SK-N-SH treated with all-trans-retinoic acid at 6 μM for 48 hours (cell line): ENCODE results near the gene SAMD13.

Experiments
- ATAC-seq: fragments of 200-7000 bp; cut with Tn5 transposase; 3 replicates; pipeline ENCODE4 v1.9.1; 2020; ENCODE audit warnings: mild to moderate bottlenecking, moderate library complexity
- BACH2 ChIP-seq: fragments of 250-450 bp; sonication (Bioruptor Pico); IDR thresholded peaks from 2 replicates; pipeline ENCODE4 v1.9.0; 2021; ENCODE audit warnings: mild to moderate bottlenecking, borderline replicate concordance
- ESRRG ChIP-seq: fragments of 250-450 bp; sonication (Bioruptor Pico); IDR thresholded peaks from 2 replicates; pipeline ENCODE4 v1.6.1; 2021; ENCODE audit warnings: mild to moderate bottlenecking
- GLIS3 ChIP-seq: fragments of 250-450 bp; sonication (Bioruptor Pico); IDR thresholded peaks from 2 replicates; pipeline ENCODE4 v1.5.0; 2020; ENCODE audit warnings: mild to moderate bottlenecking, moderate library complexity
- ISL1 ChIP-seq: fragments of 250-450 bp; sonication (Bioruptor Pico); IDR thresholded peaks from 2 replicates; pipeline ENCODE4 v2.1.2; 2022; ENCODE audit warnings: mild to moderate bottlenecking, moderate library complexity
- OSR1 ChIP-seq: fragments of 250-450 bp; sonication (Bioruptor Pico); IDR thresholded peaks from 2 replicates; pipeline ENCODE4 v1.8.0; 2022; ENCODE audit warnings: moderate library complexity, mild to moderate bottlenecking, inconsistent platforms
- PPARA ChIP-seq: fragments of 250-450 bp; sonication (Bioruptor Pico); IDR thresholded peaks from 2 replicates; pipeline ENCODE4 v1.5.0; 2020; ENCODE audit warnings: mild to moderate bottlenecking, borderline replicate concordance
- RARB ChIP-seq: fragments of 250-450 bp; sonication (Bioruptor Pico); IDR thresholded peaks from 2 replicates; pipeline ENCODE4 v1.8.0; 2021; ENCODE audit warnings: mild to moderate bottlenecking, moderate library complexity
- SNAI2 ChIP-seq: fragments of 250-450 bp; sonication (Bioruptor Pico); IDR thresholded peaks from 2 replicates; pipeline ENCODE4 v1.5.0; 2020; ENCODE audit warnings: mild to moderate bottlenecking, moderate library complexity
- TCF4 ChIP-seq: fragments of 250-450 bp; sonication (Bioruptor Pico); IDR thresholded peaks from 2 replicates; pipeline ENCODE4 v1.8.0; 2021; ENCODE audit warnings: mild to moderate bottlenecking, moderate library complexity, borderline replicate concordance
- TOX ChIP-seq: fragments of 250-450 bp; sonication (Bioruptor Pico); IDR thresholded peaks from 2 replicates; pipeline ENCODE4 v1.8.0; 2021; ENCODE audit warnings: mild to moderate bottlenecking, moderate library complexity, borderline replicate concordance
- ZC3H10 ChIP-seq: fragments of 250-450 bp; sonication (Bioruptor Pico); IDR thresholded peaks from 2 replicates; pipeline ENCODE4 v1.5.1; 2021; ENCODE audit warnings: mild to moderate bottlenecking, moderate library complexity
- ZFP3 ChIP-seq: fragments of 250-450 bp; sonication (Bioruptor Pico); IDR thresholded peaks from 2 replicates; pipeline ENCODE4 v1.5.0; 2020; ENCODE audit warnings: mild to moderate bottlenecking, moderate library complexity
- ZFP30 ChIP-seq: fragments of 450-650 bp; formaldehyde crosslinking; IDR thresholded peaks from 2 replicates; pipeline ENCODE4 v1.5.0; 2022; ENCODE audit warnings: mild to moderate bottlenecking, moderate library complexity
- ZNF565 ChIP-seq: fragments of 450-650 bp; formaldehyde crosslinking; conservative IDR thresholded peaks from 2 replicates; pipeline ENCODE4 v1.5.0; 2020; ENCODE audit warnings: low read depth, mild to moderate bottlenecking, moderate library complexity
- ZNF70 ChIP-seq: fragments of 450-650 bp; formaldehyde crosslinking; IDR thresholded peaks from 2 replicates; pipeline ENCODE4 v1.5.0; 2020; ENCODE audit warnings: mild to moderate bottlenecking, moderate library complexity
- ZNF8 ChIP-seq: fragments of 450-650 bp; formaldehyde crosslinking; IDR thresholded peaks from 2 replicates; pipeline ENCODE4 v1.5.0; 2020; ENCODE audit warnings: mild to moderate bottlenecking, moderate library complexity
- TF ChIP-seq, protein P1 (sequence below): fragments of 250-450 bp; sonication (Bioruptor Pico); IDR thresholded peaks from 2 replicates; pipeline ENCODE4 v1.5.0; 2020; ENCODE audit warnings: mild to moderate bottlenecking, moderate library complexity
- TF ChIP-seq, protein P2 (sequence below): fragments of 250-450 bp; sonication (Bioruptor Pico); IDR thresholded peaks from 2 replicates; pipeline ENCODE4 v1.8.0; 2020; ENCODE audit warnings: mild to moderate bottlenecking, moderate library complexity, borderline replicate concordance
- TF ChIP-seq, protein P3 (sequence below): fragments of 250-450 bp; sonication (Bioruptor Pico); IDR thresholded peaks from 2 replicates; pipeline ENCODE4 v1.8.0; 2021; ENCODE audit warnings: low read depth, mild to moderate bottlenecking, moderate library complexity, borderline replicate concordance
- TF ChIP-seq, protein P4 (sequence below): fragments of 250-450 bp; sonication (Bioruptor Pico); IDR thresholded peaks from 2 replicates; pipeline ENCODE4 v1.5.1; 2020; ENCODE audit warnings: low read depth, mild to moderate bottlenecking, moderate library complexity

Gene SAMD13

DNA sequence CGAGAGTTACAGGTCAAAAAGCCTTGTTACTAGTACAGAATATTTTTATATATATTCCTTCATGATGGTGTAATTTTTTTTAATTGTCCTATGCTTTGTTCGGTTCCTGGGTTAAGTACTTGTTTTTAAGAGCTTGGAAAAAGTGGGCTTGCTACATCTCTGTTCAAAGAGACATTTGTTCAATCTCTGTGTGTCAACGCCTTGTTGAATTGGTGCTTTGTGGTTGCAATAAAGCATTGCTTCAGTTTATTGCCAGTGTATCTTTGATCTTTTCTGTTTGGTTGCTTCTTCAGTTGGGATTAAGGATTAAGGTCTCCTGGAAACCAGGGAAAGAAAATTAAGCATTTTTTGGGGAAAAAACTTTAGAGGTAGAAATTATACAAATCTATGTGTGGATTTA is 49.0 kb downstream of the SAMD13 start:
- TF ChIP-seq TCF4 (CRISPR knock-in tag): no peak
- no peak for TF ChIP-seq TOX
- TF ChIP-seq ZFP30 (CRISPR knock-in tag): no peak
- TF ChIP-seq ZNF565: no peak
- TF ChIP-seq ZNF8: no peak
- no peak for TF ChIP-seq RARB (CRISPR knock-in tag)
- no peak for TF ChIP-seq ZNF70
- TF ChIP-seq BACH2 (CRISPR knock-in tag): no peak
- TF ChIP-seq SNAI2: no peak
- TF ChIP-seq, protein P1, sequence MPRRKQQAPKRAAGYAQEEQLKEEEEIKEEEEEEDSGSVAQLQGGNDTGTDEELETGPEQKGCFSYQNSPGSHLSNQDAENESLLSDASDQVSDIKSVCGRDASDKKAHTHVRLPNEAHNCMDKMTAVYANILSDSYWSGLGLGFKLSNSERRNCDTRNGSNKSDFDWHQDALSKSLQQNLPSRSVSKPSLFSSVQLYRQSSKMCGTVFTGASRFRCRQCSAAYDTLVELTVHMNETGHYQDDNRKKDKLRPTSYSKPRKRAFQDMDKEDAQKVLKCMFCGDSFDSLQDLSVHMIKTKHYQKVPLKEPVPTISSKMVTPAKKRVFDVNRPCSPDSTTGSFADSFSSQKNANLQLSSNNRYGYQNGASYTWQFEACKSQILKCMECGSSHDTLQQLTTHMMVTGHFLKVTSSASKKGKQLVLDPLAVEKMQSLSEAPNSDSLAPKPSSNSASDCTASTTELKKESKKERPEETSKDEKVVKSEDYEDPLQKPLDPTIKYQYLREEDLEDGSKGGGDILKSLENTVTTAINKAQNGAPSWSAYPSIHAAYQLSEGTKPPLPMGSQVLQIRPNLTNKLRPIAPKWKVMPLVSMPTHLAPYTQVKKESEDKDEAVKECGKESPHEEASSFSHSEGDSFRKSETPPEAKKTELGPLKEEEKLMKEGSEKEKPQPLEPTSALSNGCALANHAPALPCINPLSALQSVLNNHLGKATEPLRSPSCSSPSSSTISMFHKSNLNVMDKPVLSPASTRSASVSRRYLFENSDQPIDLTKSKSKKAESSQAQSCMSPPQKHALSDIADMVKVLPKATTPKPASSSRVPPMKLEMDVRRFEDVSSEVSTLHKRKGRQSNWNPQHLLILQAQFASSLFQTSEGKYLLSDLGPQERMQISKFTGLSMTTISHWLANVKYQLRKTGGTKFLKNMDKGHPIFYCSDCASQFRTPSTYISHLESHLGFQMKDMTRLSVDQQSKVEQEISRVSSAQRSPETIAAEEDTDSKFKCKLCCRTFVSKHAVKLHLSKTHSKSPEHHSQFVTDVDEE (CRISPR knock-in tag): no peak
- no peak for TF ChIP-seq ZFP3
- TF ChIP-seq, protein P2, sequence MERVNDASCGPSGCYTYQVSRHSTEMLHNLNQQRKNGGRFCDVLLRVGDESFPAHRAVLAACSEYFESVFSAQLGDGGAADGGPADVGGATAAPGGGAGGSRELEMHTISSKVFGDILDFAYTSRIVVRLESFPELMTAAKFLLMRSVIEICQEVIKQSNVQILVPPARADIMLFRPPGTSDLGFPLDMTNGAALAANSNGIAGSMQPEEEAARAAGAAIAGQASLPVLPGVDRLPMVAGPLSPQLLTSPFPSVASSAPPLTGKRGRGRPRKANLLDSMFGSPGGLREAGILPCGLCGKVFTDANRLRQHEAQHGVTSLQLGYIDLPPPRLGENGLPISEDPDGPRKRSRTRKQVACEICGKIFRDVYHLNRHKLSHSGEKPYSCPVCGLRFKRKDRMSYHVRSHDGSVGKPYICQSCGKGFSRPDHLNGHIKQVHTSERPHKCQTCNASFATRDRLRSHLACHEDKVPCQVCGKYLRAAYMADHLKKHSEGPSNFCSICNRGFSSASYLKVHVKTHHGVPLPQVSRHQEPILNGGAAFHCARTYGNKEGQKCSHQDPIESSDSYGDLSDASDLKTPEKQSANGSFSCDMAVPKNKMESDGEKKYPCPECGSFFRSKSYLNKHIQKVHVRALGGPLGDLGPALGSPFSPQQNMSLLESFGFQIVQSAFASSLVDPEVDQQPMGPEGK (CRISPR knock-in tag): no peak
- TF ChIP-seq ESRRG (CRISPR knock-in tag): no peak
- no peak for TF ChIP-seq GLIS3 (CRISPR knock-in tag)
- TF ChIP-seq OSR1 (CRISPR knock-in tag): no peak
- TF ChIP-seq, protein P3, sequence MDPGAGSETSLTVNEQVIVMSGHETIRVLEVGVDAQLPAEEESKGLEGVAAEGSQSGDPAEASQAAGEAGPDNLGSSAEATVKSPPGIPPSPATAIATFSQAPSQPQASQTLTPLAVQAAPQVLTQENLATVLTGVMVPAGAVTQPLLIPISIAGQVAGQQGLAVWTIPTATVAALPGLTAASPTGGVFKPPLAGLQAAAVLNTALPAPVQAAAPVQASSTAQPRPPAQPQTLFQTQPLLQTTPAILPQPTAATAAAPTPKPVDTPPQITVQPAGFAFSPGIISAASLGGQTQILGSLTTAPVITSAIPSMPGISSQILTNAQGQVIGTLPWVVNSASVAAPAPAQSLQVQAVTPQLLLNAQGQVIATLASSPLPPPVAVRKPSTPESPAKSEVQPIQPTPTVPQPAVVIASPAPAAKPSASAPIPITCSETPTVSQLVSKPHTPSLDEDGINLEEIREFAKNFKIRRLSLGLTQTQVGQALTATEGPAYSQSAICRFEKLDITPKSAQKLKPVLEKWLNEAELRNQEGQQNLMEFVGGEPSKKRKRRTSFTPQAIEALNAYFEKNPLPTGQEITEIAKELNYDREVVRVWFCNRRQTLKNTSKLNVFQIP (CRISPR knock-in tag): no peak
- TF ChIP-seq, all 23 proteins: peak for 0
- ATAC-seq: no peak

DNA sequence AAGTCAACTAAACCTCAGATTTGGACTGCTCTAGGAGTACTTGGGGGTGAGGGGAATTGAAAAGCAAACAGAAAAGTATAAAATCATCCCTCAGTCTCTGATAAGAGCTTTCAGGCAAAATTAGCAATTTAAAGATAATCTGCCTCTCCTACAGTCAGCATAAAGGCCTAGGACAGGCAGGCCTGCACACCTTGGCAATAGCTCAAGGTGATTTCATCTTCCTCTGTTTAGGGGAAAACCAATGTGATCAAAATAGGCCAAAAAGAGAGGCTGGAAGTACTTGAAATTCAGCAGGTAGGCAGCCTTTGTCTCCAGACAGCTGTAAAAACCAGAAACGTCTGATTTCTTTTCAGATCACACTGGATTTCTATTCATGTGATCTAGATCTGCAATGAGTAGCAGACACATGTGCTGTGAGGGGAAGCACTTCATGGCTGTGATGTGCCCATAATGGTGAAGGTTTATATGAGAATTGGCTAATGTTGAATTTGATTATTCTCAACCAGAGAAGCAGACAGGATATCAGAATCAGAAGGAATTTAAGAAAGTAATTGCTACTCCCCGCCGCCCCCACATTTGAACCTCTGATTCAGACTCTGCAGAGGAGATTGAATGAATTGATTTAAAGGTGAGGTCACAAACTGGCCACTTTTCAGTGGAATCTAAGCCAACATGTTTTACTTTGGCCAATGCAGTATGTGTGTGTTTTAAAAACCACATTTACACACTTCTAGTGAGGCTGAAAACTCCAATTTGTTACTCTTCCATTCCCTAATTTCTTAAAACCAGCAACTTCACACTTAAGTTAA is 51.0 kb downstream of the SAMD13 start:
- TF ChIP-seq ZNF8: no peak
- TF ChIP-seq ISL1 (CRISPR knock-in tag): peak; percentile 78
- TF ChIP-seq PPARA (CRISPR knock-in tag): no peak
- no peak for TF ChIP-seq OSR1 (CRISPR knock-in tag)
- TF ChIP-seq TCF4 (CRISPR knock-in tag): no peak
- peak; percentile 42 for ATAC-seq

DNA sequence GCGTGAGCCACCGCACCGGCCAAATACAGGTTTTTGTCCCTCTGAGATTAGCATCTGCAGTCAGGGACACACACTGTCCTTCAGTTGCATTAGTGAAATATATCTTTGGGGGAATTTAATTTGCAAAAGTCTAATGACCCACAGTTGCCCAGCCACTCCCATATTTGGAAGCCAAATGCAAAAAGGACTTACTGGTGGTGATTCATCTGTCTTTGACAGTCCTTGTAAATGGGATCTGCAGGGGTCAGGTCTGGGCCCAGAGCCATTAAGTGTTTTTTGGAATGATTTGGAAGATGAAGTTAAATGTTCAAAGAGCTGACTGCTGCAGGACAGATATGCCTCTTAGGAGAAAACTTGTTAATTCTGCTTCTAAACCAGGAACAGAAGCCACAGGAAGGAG is 52.2 kb downstream of the SAMD13 start:
- TF ChIP-seq SNAI2: peak; percentile 87; the same call in 1 of the 2 replicates
- TF ChIP-seq, protein P1 (CRISPR knock-in tag): peak; percentile 43; the same call in 1 of the 2 replicates
- TF ChIP-seq RARB (CRISPR knock-in tag): no peak
- TF ChIP-seq ZFP3: peak; percentile 46; the same call in 1 of the 2 replicates
- TF ChIP-seq ISL1 (CRISPR knock-in tag): peak; percentile 97
- ATAC-seq: peak; percentile 81

DNA sequence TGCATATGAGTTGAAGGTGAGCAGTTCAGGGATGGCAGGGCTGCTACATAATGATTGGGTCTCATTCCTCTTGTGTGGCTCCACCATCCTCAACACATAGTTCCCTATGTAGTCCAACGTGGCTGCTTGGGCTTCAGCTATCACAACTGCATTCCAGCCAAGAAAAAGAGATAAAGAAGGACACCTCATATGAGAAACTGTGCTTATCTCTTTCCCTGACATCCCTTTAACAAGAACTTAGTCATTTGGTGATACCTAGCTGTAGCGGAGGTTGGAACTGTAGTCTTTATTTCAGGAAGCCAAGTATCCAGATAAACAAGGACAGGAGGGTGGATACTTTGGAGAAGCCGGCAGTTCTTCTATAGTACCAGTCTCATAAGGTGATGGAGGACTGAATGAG is 54.0 kb downstream of the SAMD13 start:
- no peak for ATAC-seq
- TF ChIP-seq RARB (CRISPR knock-in tag) (no peak), ISL1 (CRISPR knock-in tag) (no peak), TOX (no peak), ZNF565 (no peak), ZNF8 (no peak), SNAI2 (no peak), ESRRG (CRISPR knock-in tag) (no peak), ZFP30 (CRISPR knock-in tag) (no peak), ZC3H10 (CRISPR knock-in tag) (no peak), ZNF70 (no peak), ZFP3 (no peak), BACH2 (CRISPR knock-in tag) (no peak), GLIS3 (CRISPR knock-in tag) (no peak)
- TF ChIP-seq, protein P4, sequence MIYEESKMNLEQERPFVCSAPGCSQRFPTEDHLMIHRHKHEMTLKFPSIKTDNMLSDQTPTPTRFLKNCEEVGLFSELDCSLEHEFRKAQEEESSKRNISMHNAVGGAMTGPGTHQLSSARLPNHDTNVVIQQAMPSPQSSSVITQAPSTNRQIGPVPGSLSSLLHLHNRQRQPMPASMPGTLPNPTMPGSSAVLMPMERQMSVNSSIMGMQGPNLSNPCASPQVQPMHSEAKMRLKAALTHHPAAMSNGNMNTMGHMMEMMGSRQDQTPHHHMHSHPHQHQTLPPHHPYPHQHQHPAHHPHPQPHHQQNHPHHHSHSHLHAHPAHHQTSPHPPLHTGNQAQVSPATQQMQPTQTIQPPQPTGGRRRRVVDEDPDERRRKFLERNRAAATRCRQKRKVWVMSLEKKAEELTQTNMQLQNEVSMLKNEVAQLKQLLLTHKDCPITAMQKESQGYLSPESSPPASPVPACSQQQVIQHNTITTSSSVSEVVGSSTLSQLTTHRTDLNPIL (CRISPR knock-in tag): no peak
- TF ChIP-seq, protein P3 (CRISPR knock-in tag): no peak
